Tibial nerve (tissue), 4 donors: Measurements from ENCODE around the gene DGCR2. TPM values are rescaled to one million over a fixed set of nuclear protein-coding genes. Genes with fewer than 3 reads are reported as not detected.

Experiments
- DNase-seq, 2 donors: peaks; one replicate each; pipeline ENCODE4 v3.0.0-alpha.2; 2019; ENCODE audit warnings: low spot score in 2 of 2
- H3K27ac ChIP-seq, 4 donors: fragments of 200-600 bp; sonication (generic) in 3 of 4; one replicate each; pipeline ENCODE4 v1.5.1; 2017 to 2019; ENCODE audit warnings: mild to moderate bottlenecking in 1 of 4
- H3K27me3 ChIP-seq, 2 donors: fragments of 200-600 bp; sonication (generic) in 1 of 2; one replicate each; pipeline versions ENCODE4 v1.5.1 to v1.6.0; 2017 to 2019
- H3K36me3 ChIP-seq, 3 donors: fragments of 200-600 bp; sonication (generic); one replicate each; pipeline ENCODE4 v1.5.1; 2018 to 2019
- H3K4me1 ChIP-seq, 4 donors: fragments of 200-600 bp; sonication (generic) in 3 of 4; one replicate each; pipeline ENCODE4 v1.5.1; 2017 to 2019
- H3K4me3 ChIP-seq, 4 donors: fragments of 200-600 bp; sonication (generic) in 3 of 4; one replicate each; pipeline ENCODE4 v1.5.1; 2017 to 2019; ENCODE audit warnings: mild to moderate bottlenecking in 1 of 4, moderate library complexity in 1 of 4
- H3K9me3 ChIP-seq, 4 donors: fragments of 200-600 bp; sonication (generic) in 3 of 4; one replicate each; pipeline ENCODE4 v1.5.1; 2017 to 2019
- EP300 ChIP-seq, 2 donors: sonication (generic); formaldehyde crosslinking; IDR thresholded peaks; one replicate each; pipeline ENCODE4 v1.6.1; 2017; ENCODE audit warnings: antibody characterized with exemption in 2 of 2, mild to moderate bottlenecking in 1 of 2
- POLR2A ChIP-seq, 2 donors: fragments of 450-650 bp; IDR thresholded peaks; one replicate each; pipeline ENCODE4 v1.6.1; 2017; ENCODE audit warnings: antibody characterized with exemption in 2 of 2, mild to moderate bottlenecking in 2 of 2, moderate library complexity in 2 of 2
- WGBS, 2 donors: methylation state at CpG; one replicate each; pipeline ENCODE4 v1.1.5; 2018; 5-methylcytosine and 5-hydroxymethylcytosine counted together
- total RNA-seq, 4 donors: library from RNA; depleted of rRNA; stranded (reverse); fragments of >200 nt; gene quantifications; one replicate each; pipeline ENCODE4 v1.1.0, GENCODE V29; 2016
- TF ChIP-seq, protein P1 (sequence below), 5 experiments: fragments of 200-600 bp in 3 of 5; fragments of 450-650 bp in 2 of 5; sonication (generic) in 3 of 5; IDR thresholded peaks; one replicate each; pipeline ENCODE4 v1.5.1; 2016 to 2019; ENCODE audit warnings: antibody characterized with exemption in 5 of 5, mild to moderate bottlenecking in 3 of 5, moderate library complexity in 2 of 5

The DGCR2 gene
- total RNA-seq, 4 donors from 2014 or later: 57.6 to 68.0 (median 58.9) TPM

DNA sequence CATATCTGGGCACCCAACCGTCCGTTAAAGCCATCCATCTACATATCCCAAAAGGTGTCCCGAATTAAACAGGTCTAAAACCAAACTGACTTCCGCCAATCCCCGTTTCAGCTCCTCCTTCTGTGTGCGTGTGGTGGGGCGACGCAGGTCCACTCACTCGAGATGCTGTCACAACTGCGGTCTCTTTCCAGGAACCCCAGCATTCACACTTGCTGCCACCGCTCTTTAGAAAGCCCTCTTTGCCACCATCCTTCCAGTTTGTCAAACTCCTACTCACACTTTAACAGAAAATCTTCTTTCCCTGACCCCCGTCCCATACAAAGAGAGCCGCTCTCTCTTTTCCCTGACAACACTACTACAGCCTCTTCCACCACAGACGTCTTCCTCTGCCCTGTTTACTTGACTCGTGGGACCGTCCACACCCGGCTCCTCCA is 21.8 kb upstream of the DGCR2 start:
- Histone ChIP-seq H3K27ac (peak overlapping the region; percentile 37 to 92 (median 84)), H3K4me3 (peak overlapping the region; percentile 45 to 71 (median 66))
- DNase-seq: no peak

DNA sequence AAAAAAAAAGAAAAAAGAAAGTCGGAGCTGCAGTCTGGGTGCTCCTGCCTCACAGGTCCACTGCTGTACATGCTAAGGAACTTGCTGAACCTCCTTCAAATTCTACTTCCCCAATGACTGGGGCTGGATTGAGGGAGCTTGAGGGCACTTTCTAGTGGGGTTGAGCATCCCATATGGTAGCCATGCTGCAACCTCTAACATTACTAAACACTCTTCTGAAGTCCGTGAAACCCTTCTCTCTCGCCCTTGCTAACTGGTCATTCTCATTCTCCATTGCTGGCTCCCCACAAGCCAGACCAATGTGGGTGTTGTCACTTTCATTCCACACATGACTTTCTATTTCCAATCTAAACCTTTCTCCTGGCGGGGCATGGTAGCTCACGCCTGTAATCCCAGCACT is 21.0 kb upstream of the DGCR2 start:
- no peaks in the 10 kb centered on the region for H3K9me3 ChIP-seq
- no peak overlapping the region for H3K27ac ChIP-seq
- DNase-seq: no peak
- peaks cover 4 to 46% (median 24%) of the 10 kb centered on the region in 3 donors for H3K36me3 ChIP-seq
- TF ChIP-seq POLR2A (IDR thresholded peaks at IDR 0.05) (no peak), EP300 (IDR thresholded peaks at IDR 0.05) (no peak)
- TF ChIP-seq, protein P1, sequence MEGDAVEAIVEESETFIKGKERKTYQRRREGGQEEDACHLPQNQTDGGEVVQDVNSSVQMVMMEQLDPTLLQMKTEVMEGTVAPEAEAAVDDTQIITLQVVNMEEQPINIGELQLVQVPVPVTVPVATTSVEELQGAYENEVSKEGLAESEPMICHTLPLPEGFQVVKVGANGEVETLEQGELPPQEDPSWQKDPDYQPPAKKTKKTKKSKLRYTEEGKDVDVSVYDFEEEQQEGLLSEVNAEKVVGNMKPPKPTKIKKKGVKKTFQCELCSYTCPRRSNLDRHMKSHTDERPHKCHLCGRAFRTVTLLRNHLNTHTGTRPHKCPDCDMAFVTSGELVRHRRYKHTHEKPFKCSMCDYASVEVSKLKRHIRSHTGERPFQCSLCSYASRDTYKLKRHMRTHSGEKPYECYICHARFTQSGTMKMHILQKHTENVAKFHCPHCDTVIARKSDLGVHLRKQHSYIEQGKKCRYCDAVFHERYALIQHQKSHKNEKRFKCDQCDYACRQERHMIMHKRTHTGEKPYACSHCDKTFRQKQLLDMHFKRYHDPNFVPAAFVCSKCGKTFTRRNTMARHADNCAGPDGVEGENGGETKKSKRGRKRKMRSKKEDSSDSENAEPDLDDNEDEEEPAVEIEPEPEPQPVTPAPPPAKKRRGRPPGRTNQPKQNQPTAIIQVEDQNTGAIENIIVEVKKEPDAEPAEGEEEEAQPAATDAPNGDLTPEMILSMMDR (IDR thresholded peaks at IDR 0.05): no peak
- H3K27me3 ChIP-seq: peaks cover 0 to 6% of the 10 kb centered on the region in 2 donors
- WGBS, 2 donors: 86 to 89% methylated on average over 5 of the region's 5 CpGs
- H3K4me1 ChIP-seq: peaks cover 0 to 11% (median 9%) of the 10 kb centered on the region in 4 donors
- peak overlapping the region in 2 of 4 donors; percentile 65 to 71 for H3K4me3 ChIP-seq

More for the DNA sequence above, 21.8 kb upstream of the DGCR2 start:
- H3K27me3 ChIP-seq: peaks cover 0 to 13% of the 10 kb centered on the region in 2 donors
- H3K4me1 ChIP-seq: peaks cover 0 to 14% (median 9%) of the 10 kb centered on the region in 4 donors
- no peak for TF ChIP-seq EP300 (IDR thresholded peaks at IDR 0.05)
- TF ChIP-seq, protein P1 (IDR thresholded peaks at IDR 0.05): no peak
- no peak for TF ChIP-seq POLR2A (IDR thresholded peaks at IDR 0.05)
- 2 to 3% methylated on average over 17 of the region's 17 CpGs for WGBS, 2 donors
- H3K9me3 ChIP-seq: no peaks in the 10 kb centered on the region
- H3K36me3 ChIP-seq: peaks cover 4 to 38% (median 17%) of the 10 kb centered on the region in 3 donors

DNA sequence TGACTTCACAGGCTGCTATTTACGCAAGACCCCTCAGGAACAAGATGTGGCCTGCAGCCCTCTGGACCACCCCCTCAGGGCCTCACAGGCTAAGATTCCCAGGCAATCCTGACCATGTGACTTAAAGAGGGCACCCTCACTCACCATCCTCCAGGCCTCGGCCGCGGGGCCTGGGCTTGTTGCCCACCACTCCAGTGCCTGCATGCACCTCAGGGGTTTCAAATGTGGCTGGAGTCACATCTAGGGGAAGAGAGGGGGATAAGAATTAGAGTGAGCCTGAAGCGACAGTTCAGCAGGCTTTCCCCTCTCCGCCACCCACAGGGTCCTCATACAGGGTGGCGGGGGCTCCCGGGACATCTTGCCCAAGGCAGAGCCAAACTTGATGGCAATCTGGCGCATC is 20.2 kb upstream of the DGCR2 start:
- Histone ChIP-seq H3K4me1 (peaks cover 0 to 11% (median 9%) of the 10 kb centered on the region in 4 donors), H3K9me3 (no peaks in the 10 kb centered on the region), H3K27me3 (no peaks in the 10 kb centered on the region), H3K27ac (no peak overlapping the region), H3K4me3 (no peak overlapping the region), H3K36me3 (peaks cover 4 to 54% (median 27%) of the 10 kb centered on the region in 3 donors)
- TF ChIP-seq, protein P1 (IDR thresholded peaks at IDR 0.05): no peak
- TF ChIP-seq EP300 (IDR thresholded peaks at IDR 0.05): no peak
- TF ChIP-seq POLR2A (IDR thresholded peaks at IDR 0.05): no peak
- WGBS, 2 donors: 96 to 98% methylated on average over 9 of the region's 9 CpGs
- DNase-seq: no peak

DNA sequence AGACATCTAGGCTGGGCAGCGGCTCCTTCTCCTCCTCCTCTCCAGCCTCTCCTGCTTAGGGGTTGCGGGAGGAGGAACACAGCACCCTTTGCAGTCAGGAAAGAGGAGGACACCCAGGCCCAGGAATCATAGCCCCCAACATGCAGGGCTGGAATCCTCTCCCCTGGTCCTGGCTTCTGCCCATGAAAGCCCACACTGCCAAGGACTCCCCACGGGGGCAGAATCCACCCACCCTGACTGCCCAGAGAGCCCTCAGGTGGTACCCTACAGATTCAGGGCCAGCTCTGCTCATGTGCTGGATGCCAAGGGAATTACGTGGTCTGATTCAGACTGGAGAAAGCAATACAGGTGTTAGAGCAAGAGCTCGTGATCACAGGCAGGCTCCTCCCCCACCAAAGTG is 17.8 kb upstream of the DGCR2 start:
- H3K36me3 ChIP-seq: peaks cover 4 to 78% (median 31%) of the 10 kb centered on the region in 3 donors
- no peak for DNase-seq
- WGBS, 2 donors: 91 to 100% methylated on average over 2 to 5 of the region's 5 CpGs

DNA sequence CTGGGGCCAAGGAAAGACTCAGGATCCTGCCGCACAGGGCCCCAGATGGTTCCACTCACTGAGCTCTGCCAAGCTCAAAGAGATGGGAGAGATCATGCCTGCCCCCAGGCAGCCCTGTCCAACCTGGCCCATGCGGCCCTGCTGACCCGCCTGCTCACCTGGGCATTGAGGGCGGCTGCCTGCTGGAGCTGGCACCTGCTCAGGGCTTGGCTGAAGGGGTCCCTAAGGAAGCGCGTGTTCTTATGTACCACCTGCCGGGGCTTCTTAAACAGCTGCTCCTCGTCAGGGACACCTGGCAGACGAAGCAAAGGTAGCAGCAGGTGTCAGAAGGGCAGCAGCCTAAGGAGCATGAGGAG is 16.8 kb upstream of the DGCR2 start:
- no peak for DNase-seq
- H3K4me1 ChIP-seq: peaks cover 0 to 10% (median 8%) of the 10 kb centered on the region in 4 donors
- WGBS, 2 donors: 92 to 95% methylated on average over 3 to 6 of the region's 9 CpGs
- H3K9me3 ChIP-seq: no peaks in the 10 kb centered on the region
- TF ChIP-seq, protein P1 (IDR thresholded peaks at IDR 0.05): no peak
- TF ChIP-seq POLR2A (IDR thresholded peaks at IDR 0.05) (no peak), EP300 (IDR thresholded peaks at IDR 0.05) (no peak)
- H3K27me3 ChIP-seq: no peaks in the 10 kb centered on the region
- no peak overlapping the region for H3K27ac ChIP-seq
- peaks cover 4 to 88% (median 36%) of the 10 kb centered on the region in 3 donors for H3K36me3 ChIP-seq
- H3K4me3 ChIP-seq: no peak overlapping the region

More for the DNA sequence above, 17.8 kb upstream of the DGCR2 start:
- H3K27ac ChIP-seq: no peak overlapping the region
- TF ChIP-seq POLR2A (IDR thresholded peaks at IDR 0.05) (no peak), EP300 (IDR thresholded peaks at IDR 0.05) (no peak)
- TF ChIP-seq, protein P1 (IDR thresholded peaks at IDR 0.05): no peak
- H3K4me3 ChIP-seq: no peak overlapping the region
- H3K9me3 ChIP-seq: no peaks in the 10 kb centered on the region
- no peaks in the 10 kb centered on the region for H3K27me3 ChIP-seq
- H3K4me1 ChIP-seq: peaks cover 0 to 11% (median 9%) of the 10 kb centered on the region in 4 donors
